MCF 10A (cell line): ENCODE results near the gene TBCD. TPM values are rescaled to one million over a fixed set of nuclear protein-coding genes. Genes with fewer than 3 reads are reported as not detected.

Source experiments
- BruUV-seq: library from RNA; stranded (reverse); fragments of 400-500 nt; replicated peaks from 2 replicates; lab custom pipeline; 2021; lab: Mats Ljungman, UMichigan
- CTCF ChIA-PET: fragments of 300-600 bp; sonication (Branson Sonifier 250); formaldehyde crosslinking; extraction: SDS; loops from one replicate; lab custom pipeline; 2021; ENCODE audit warnings: antibody characterized with exemption, inconsistent platforms; lab: Yijun Ruan, JAX
- POLR2A ChIA-PET: fragments of 300-600, 350-650 bp; sonication (Branson Sonifier 250); formaldehyde crosslinking; extraction: SDS; loops from one replicate; lab custom pipeline; 2020; ENCODE audit warnings: antibody characterized with exemption, inconsistent platforms; lab: Yijun Ruan, JAX
- DNase-seq: peaks from one replicate; pipeline ENCODE4 v3.0.0-alpha.2; 2018; ENCODE audit not compliant: unreplicated experiment
- H3K27ac Mint-ChIP-seq: one replicate; pipeline ENCODE4 v1.8.0; 2022; ENCODE audit warnings: mild to moderate bottlenecking, low read depth, mixed read lengths; ENCODE audit not compliant: unreplicated experiment
- H3K27me3 Mint-ChIP-seq: one replicate; pipeline ENCODE4 v1.8.0; 2022; ENCODE audit warnings: mixed read lengths; ENCODE audit not compliant: insufficient read depth, unreplicated experiment
- H3K36me3 Mint-ChIP-seq: one replicate; pipeline ENCODE4 v1.8.0; 2022; ENCODE audit warnings: mild to moderate bottlenecking, moderate library complexity, mixed read lengths; ENCODE audit not compliant: insufficient read depth, unreplicated experiment
- H3K4me1 Mint-ChIP-seq: one replicate; pipeline ENCODE4 v1.8.0; 2022; ENCODE audit warnings: mixed read lengths; ENCODE audit not compliant: insufficient read depth, unreplicated experiment
- H3K4me3 Mint-ChIP-seq: one replicate; pipeline ENCODE4 v1.8.0; 2022; ENCODE audit warnings: mild to moderate bottlenecking, moderate library complexity, mixed read lengths; ENCODE audit not compliant: unreplicated experiment
- H3K9me3 Mint-ChIP-seq: one replicate; pipeline ENCODE4 v1.8.0; 2022; ENCODE audit warnings: mixed read lengths; ENCODE audit not compliant: unreplicated experiment
- intact Hi-C: fragments of 100-400 bp; cut with micrococcal nuclease; formaldehyde crosslinking; loops from 2 replicates; pipeline ENCODE4 v1.14.1; 2022
- total RNA-seq: library from RNA; stranded (reverse); gene quantifications from 2 replicates; pipeline ENCODE4 v1.2.3, GENCODE V29; 2022
- TF ChIP-seq, protein P1 (sequence below): fragments of 200-600 bp; IDR thresholded peaks from one replicate; pipeline ENCODE4 v1.8.0; 2022; ENCODE audit warnings: antibody characterized with exemption, mild to moderate bottlenecking; ENCODE audit not compliant: unreplicated experiment

TBCD gene
- total RNA-seq, 1 experiment from 2014 or later: 76.2 TPM

GRCh38 chr17:82800885-82801284 lies 49.0 kb downstream of the TBCD start:
- ChIA-PET CTCF (interaction anchor here (0.7 kb wide), 1 partner anchor 271 kb away, joined by 3 read pairs; no protein-coding TSS in a partner anchor), POLR2A (no interaction called here)
- intact Hi-C loops: no loop called here
- Mint-ChIP-seq H3K36me3 (peaks cover 22% of the 10 kb centered on the region), H3K27ac (no peak overlapping the region), H3K9me3 (peaks cover 7% of the 10 kb centered on the region), H3K27me3 (no peaks in the 10 kb centered on the region), H3K4me3 (no peak overlapping the region), H3K4me1 (no peaks in the 10 kb centered on the region)
- no TSS peak for BruUV-seq
- TF ChIP-seq, protein P1, sequence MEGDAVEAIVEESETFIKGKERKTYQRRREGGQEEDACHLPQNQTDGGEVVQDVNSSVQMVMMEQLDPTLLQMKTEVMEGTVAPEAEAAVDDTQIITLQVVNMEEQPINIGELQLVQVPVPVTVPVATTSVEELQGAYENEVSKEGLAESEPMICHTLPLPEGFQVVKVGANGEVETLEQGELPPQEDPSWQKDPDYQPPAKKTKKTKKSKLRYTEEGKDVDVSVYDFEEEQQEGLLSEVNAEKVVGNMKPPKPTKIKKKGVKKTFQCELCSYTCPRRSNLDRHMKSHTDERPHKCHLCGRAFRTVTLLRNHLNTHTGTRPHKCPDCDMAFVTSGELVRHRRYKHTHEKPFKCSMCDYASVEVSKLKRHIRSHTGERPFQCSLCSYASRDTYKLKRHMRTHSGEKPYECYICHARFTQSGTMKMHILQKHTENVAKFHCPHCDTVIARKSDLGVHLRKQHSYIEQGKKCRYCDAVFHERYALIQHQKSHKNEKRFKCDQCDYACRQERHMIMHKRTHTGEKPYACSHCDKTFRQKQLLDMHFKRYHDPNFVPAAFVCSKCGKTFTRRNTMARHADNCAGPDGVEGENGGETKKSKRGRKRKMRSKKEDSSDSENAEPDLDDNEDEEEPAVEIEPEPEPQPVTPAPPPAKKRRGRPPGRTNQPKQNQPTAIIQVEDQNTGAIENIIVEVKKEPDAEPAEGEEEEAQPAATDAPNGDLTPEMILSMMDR: no peak
- no peak for DNase-seq

DNA sequence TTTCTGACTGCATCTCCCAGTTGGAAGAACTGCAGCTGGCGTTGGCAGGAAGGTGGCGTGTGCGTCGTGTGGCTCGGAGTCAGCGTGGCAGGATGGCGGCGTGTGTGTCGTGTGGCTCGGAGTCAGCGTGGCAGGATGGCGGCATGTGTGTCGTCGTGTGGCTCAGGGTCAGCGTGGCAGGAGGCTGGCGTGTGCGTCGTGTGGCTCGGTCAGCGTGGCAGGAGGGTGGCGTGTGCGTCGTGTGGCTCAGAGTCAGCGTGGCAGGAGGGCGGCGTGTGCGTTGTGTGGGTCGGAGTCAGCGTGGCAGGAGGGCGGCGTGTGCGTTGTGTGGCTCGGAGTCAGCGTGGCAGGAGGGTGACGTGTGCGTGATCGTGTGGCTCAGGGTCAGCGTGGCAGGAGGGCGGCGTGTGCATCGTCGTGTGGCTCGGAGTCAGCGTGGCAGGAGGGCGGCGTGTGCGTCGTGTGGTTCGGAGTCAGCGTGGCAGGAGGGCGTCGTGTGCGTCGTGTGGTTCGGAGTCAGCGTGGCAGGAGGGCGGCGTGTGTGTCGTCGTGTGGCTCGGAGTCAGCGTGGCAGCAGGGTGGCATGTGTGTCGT lies 49.6 kb downstream of the TBCD start:
- BruUV-seq: no TSS peak
- Mint-ChIP-seq H3K27ac (no peak overlapping the region), H3K27me3 (no peaks in the 10 kb centered on the region), H3K4me1 (no peaks in the 10 kb centered on the region), H3K36me3 (peaks cover 25% of the 10 kb centered on the region), H3K9me3 (peaks cover 7% of the 10 kb centered on the region), H3K4me3 (no peak overlapping the region)
- ChIA-PET POLR2A (no interaction called here), CTCF (interaction anchor here (0.8 kb wide), 1 partner anchor 25 kb away, joined by 7 read pairs; no protein-coding TSS in a partner anchor)
- TF ChIP-seq, protein P1: no peak
- no peak for DNase-seq
- intact Hi-C loops: no loop called here

DNA sequence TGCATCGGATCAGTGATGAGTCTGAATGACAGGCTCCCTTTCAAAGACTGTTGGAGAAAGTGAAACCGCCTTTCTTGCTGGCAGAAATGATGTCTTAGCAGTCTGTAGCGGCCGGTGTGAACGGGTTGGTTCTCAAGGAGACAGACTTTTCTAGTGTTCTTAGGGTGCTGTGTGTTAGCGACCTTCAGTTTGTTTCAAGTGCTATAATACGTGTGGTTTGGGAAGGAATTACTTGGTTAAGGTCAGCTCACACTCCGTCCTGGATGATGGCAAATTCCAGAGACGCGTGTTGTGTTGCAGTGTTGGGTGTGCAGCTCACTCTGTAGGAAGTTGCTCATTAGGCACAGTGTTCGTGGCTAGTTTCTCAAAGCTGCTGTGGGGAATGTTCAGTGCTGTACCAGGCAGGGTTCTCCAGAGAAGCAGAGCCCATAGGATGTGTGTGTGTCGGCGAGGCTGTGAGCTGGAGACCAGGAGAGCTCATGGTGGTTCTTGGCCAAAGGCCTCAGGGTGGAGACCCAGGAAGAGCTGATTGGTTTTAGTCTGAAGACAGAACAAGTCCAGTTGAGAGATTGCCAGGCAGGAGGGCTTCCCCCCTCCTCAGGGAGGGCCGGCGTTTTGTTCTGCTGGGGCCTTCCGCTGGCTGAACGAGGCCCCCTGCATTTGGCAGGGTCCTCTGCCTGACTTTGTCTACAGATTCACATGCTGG lies 50.4 kb downstream of the TBCD start:
- Mint-ChIP-seq H3K27ac (no peak overlapping the region), H3K36me3 (peaks cover 29% of the 10 kb centered on the region)

GRCh38 chr17:82803185-82803584 lies 51.3 kb downstream of the TBCD start:
- CTCF ChIA-PET: no interaction called here
- POLR2A ChIA-PET: no interaction called here
- TF ChIP-seq, protein P1: no peak

More for the DNA sequence above, 50.4 kb downstream of the TBCD start:
- TF ChIP-seq, protein P1: no peak
- no peaks in the 10 kb centered on the region for H3K27me3 Mint-ChIP-seq
- ChIA-PET POLR2A (no interaction called here), CTCF (interaction anchor here (0.8 kb wide), 1 partner anchor 26 kb away, joined by 7 read pairs; no protein-coding TSS in a partner anchor)
- no peak overlapping the region for H3K4me3 Mint-ChIP-seq
- no TSS peak for BruUV-seq
- H3K4me1 Mint-ChIP-seq: no peaks in the 10 kb centered on the region
- intact Hi-C loops: no loop called here
- DNase-seq: no peak
- peaks cover 7% of the 10 kb centered on the region for H3K9me3 Mint-ChIP-seq

More at GRCh38 chr17:82803185-82803584, 51.3 kb downstream of the TBCD start:
- H3K27ac Mint-ChIP-seq: peak overlapping the region; percentile 29
- no peak overlapping the region for H3K4me3 Mint-ChIP-seq
- DNase-seq: no peak
- H3K4me1 Mint-ChIP-seq: no peaks in the 10 kb centered on the region
- intact Hi-C loops: no loop called here
- H3K36me3 Mint-ChIP-seq: peaks cover 25% of the 10 kb centered on the region
- no TSS peak for BruUV-seq
- peaks cover 7% of the 10 kb centered on the region for H3K9me3 Mint-ChIP-seq
- no peaks in the 10 kb centered on the region for H3K27me3 Mint-ChIP-seq
